SK-N-SH treated with all-trans-retinoic acid at 6 μM for 48 hours (cell line): ENCODE measurements around the gene RGS6.

Experiments
- ATAC-seq: fragments of 200-7000 bp; cut with Tn5 transposase; 3 replicates; pipeline ENCODE4 v1.9.1; 2020; ENCODE audit warnings: mild to moderate bottlenecking, moderate library complexity
- ARNTL ChIP-seq: fragments of 450-650 bp; formaldehyde crosslinking; IDR thresholded peaks from 2 replicates; pipeline ENCODE4 v1.5.0; 2020; ENCODE audit warnings: low read depth, mild to moderate bottlenecking, moderate library complexity, borderline replicate concordance
- BACH2 ChIP-seq: fragments of 250-450 bp; sonication (Bioruptor Pico); IDR thresholded peaks from 2 replicates; pipeline ENCODE4 v1.9.0; 2021; ENCODE audit warnings: mild to moderate bottlenecking, borderline replicate concordance
- CREB5 ChIP-seq: fragments of 250-450 bp; sonication (Bioruptor Pico); IDR thresholded peaks from 2 replicates; pipeline ENCODE4 v1.5.1; 2020; ENCODE audit warnings: low read depth, mild to moderate bottlenecking, moderate library complexity
- CSDC2 ChIP-seq: fragments of 250-450 bp; sonication (Bioruptor Pico); IDR thresholded peaks from 2 replicates; pipeline ENCODE4 v1.5.0; 2020; ENCODE audit warnings: mild to moderate bottlenecking, moderate library complexity
- CSRNP3 ChIP-seq: fragments of 250-450 bp; sonication (Bioruptor Pico); IDR thresholded peaks from 2 replicates; pipeline ENCODE4 v1.5.1; 2021; ENCODE audit warnings: mild to moderate bottlenecking, moderate library complexity
- ESRRG ChIP-seq: fragments of 250-450 bp; sonication (Bioruptor Pico); IDR thresholded peaks from 2 replicates; pipeline ENCODE4 v1.6.1; 2021; ENCODE audit warnings: mild to moderate bottlenecking
- GLIS3 ChIP-seq: fragments of 250-450 bp; sonication (Bioruptor Pico); IDR thresholded peaks from 2 replicates; pipeline ENCODE4 v1.5.0; 2020; ENCODE audit warnings: mild to moderate bottlenecking, moderate library complexity
- ISL1 ChIP-seq: fragments of 250-450 bp; sonication (Bioruptor Pico); IDR thresholded peaks from 2 replicates; pipeline ENCODE4 v2.1.2; 2022; ENCODE audit warnings: mild to moderate bottlenecking, moderate library complexity
- OSR1 ChIP-seq: fragments of 250-450 bp; sonication (Bioruptor Pico); IDR thresholded peaks from 2 replicates; pipeline ENCODE4 v1.8.0; 2022; ENCODE audit warnings: moderate library complexity, mild to moderate bottlenecking, inconsistent platforms
- PPARA ChIP-seq: fragments of 250-450 bp; sonication (Bioruptor Pico); IDR thresholded peaks from 2 replicates; pipeline ENCODE4 v1.5.0; 2020; ENCODE audit warnings: mild to moderate bottlenecking, borderline replicate concordance
- RARB ChIP-seq: fragments of 250-450 bp; sonication (Bioruptor Pico); IDR thresholded peaks from 2 replicates; pipeline ENCODE4 v1.8.0; 2021; ENCODE audit warnings: mild to moderate bottlenecking, moderate library complexity
- SNAI2 ChIP-seq: fragments of 250-450 bp; sonication (Bioruptor Pico); IDR thresholded peaks from 2 replicates; pipeline ENCODE4 v1.5.0; 2020; ENCODE audit warnings: mild to moderate bottlenecking, moderate library complexity
- TCF4 ChIP-seq: fragments of 250-450 bp; sonication (Bioruptor Pico); IDR thresholded peaks from 2 replicates; pipeline ENCODE4 v1.8.0; 2021; ENCODE audit warnings: mild to moderate bottlenecking, moderate library complexity, borderline replicate concordance
- TOX ChIP-seq: fragments of 250-450 bp; sonication (Bioruptor Pico); IDR thresholded peaks from 2 replicates; pipeline ENCODE4 v1.8.0; 2021; ENCODE audit warnings: mild to moderate bottlenecking, moderate library complexity, borderline replicate concordance
- TSHZ2 ChIP-seq: fragments of 250-450 bp; sonication (Bioruptor Pico); IDR thresholded peaks from 2 replicates; pipeline ENCODE4 v1.5.0; 2020; ENCODE audit warnings: mild to moderate bottlenecking, moderate library complexity
- ZC3H10 ChIP-seq: fragments of 250-450 bp; sonication (Bioruptor Pico); IDR thresholded peaks from 2 replicates; pipeline ENCODE4 v1.5.1; 2021; ENCODE audit warnings: mild to moderate bottlenecking, moderate library complexity
- ZFP3 ChIP-seq: fragments of 250-450 bp; sonication (Bioruptor Pico); IDR thresholded peaks from 2 replicates; pipeline ENCODE4 v1.5.0; 2020; ENCODE audit warnings: mild to moderate bottlenecking, moderate library complexity
- ZFP30 ChIP-seq: fragments of 450-650 bp; formaldehyde crosslinking; IDR thresholded peaks from 2 replicates; pipeline ENCODE4 v1.5.0; 2022; ENCODE audit warnings: mild to moderate bottlenecking, moderate library complexity
- ZNF565 ChIP-seq: fragments of 450-650 bp; formaldehyde crosslinking; conservative IDR thresholded peaks from 2 replicates; pipeline ENCODE4 v1.5.0; 2020; ENCODE audit warnings: low read depth, mild to moderate bottlenecking, moderate library complexity
- ZNF8 ChIP-seq: fragments of 450-650 bp; formaldehyde crosslinking; IDR thresholded peaks from 2 replicates; pipeline ENCODE4 v1.5.0; 2020; ENCODE audit warnings: mild to moderate bottlenecking, moderate library complexity
- TF ChIP-seq, protein P1 (sequence below): fragments of 250-450 bp; sonication (Bioruptor Pico); IDR thresholded peaks from 2 replicates; pipeline ENCODE4 v1.8.0; 2020; ENCODE audit warnings: mild to moderate bottlenecking, moderate library complexity, borderline replicate concordance

The RGS6 gene

DNA sequence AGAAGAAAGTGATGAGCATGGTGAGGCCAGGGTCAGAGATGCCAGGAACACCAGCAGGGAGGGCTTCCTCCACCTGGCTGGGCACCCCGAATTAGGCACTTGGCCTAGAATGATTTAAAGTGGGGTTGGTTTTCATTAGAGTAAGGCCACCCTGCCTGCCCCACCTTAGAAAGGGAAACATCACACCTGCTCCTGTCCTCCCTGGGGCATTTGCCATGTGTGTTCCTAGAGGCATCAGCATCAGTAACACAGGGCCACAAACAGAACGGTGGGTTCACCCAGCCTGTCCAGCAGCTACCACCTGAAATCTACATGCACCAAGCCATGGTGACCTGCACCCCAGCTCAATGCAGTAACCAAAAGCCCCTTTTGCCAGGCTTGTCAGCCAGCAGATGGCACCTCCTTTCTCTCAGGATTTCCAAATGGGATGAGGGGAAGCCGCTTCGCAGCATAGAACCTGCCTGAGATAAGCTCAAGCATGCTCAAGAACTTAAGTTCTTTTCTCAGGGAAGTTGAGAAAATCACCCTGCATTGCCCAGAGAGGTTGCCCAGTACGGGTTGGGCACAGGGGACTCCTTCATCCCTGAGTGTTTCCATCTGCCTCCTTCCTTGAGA, 622.9 kb downstream of the RGS6 start:
- no peak for TF ChIP-seq TSHZ2 (CRISPR knock-in tag)
- no peak for TF ChIP-seq BACH2 (CRISPR knock-in tag)
- no peak for TF ChIP-seq TCF4
- no peak for TF ChIP-seq GLIS3 (CRISPR knock-in tag)
- no peak for TF ChIP-seq ISL1 (CRISPR knock-in tag)
- no peak for TF ChIP-seq SNAI2 (CRISPR knock-in tag)
- TF ChIP-seq TOX (CRISPR knock-in tag): no peak
- TF ChIP-seq ZC3H10: no peak
- no peak for TF ChIP-seq ZFP3
- ATAC-seq: no peak; the same call in 2 of the 3 replicates

GRCh38 chr14:72555609-72556000, 623.4 kb downstream of the RGS6 start:
- TF ChIP-seq ESRRG (CRISPR knock-in tag) (no peak), ZNF8 (no peak), BACH2 (CRISPR knock-in tag) (no peak)
- ATAC-seq: no peak

- TF ChIP-seq ZNF565 (CRISPR knock-in tag) (no peak), ZNF8 (no peak), ARNTL (CRISPR knock-in tag) (no peak), RARB (no peak), ZFP3 (no peak), CSRNP3 (no peak), CSDC2 (no peak), PPARA (CRISPR knock-in tag) (no peak), TCF4 (no peak), SNAI2 (CRISPR knock-in tag) (no peak), ESRRG (CRISPR knock-in tag) (no peak), ZFP30 (no peak), ZC3H10 (no peak), ISL1 (CRISPR knock-in tag) (no peak), BACH2 (CRISPR knock-in tag) (no peak), TSHZ2 (CRISPR knock-in tag) (no peak), CREB5 (CRISPR knock-in tag) (no peak), OSR1 (CRISPR knock-in tag) (no peak)
- TF ChIP-seq, protein P1, sequence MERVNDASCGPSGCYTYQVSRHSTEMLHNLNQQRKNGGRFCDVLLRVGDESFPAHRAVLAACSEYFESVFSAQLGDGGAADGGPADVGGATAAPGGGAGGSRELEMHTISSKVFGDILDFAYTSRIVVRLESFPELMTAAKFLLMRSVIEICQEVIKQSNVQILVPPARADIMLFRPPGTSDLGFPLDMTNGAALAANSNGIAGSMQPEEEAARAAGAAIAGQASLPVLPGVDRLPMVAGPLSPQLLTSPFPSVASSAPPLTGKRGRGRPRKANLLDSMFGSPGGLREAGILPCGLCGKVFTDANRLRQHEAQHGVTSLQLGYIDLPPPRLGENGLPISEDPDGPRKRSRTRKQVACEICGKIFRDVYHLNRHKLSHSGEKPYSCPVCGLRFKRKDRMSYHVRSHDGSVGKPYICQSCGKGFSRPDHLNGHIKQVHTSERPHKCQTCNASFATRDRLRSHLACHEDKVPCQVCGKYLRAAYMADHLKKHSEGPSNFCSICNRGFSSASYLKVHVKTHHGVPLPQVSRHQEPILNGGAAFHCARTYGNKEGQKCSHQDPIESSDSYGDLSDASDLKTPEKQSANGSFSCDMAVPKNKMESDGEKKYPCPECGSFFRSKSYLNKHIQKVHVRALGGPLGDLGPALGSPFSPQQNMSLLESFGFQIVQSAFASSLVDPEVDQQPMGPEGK (CRISPR knock-in tag): no peak
These were observed 625.4 kb downstream of the RGS6 start for GRCh38 chr14:72557671-72558070.

More at GRCh38 chr14:72557671-72558070, 625.4 kb downstream of the RGS6 start:
- ATAC-seq: no peak
